K562 (cell line): ENCODE measurements around the gene EVL. TPM values are rescaled to one million over a fixed set of nuclear protein-coding genes. Genes with fewer than 3 reads are reported as not detected.

Source experiments
- ATAC-seq: fragments of 200-7000 bp; cut with Tn5 transposase; 3 replicates; pipeline ENCODE4 v1.9.1; 2020; ENCODE audit warnings: moderate library complexity
- BruUV-seq: library from RNA; stranded (reverse); fragments of 400-500 nt; replicated peaks from 2 replicates; lab custom pipeline; 2021; lab: Mats Ljungman, UMichigan
- CTCF ChIA-PET: fragments of 300-600 bp; formaldehyde crosslinking; extraction: SDS; loops from one replicate; lab custom pipeline; 2021; ENCODE audit warnings: low intra/inter-chr PET ratio; lab: Yijun Ruan, JAX
- POLR2A ChIA-PET: fragments of 300-600, 350-650 bp; sonication (Branson Sonifier 250); formaldehyde crosslinking; extraction: SDS; loops from one replicate; lab custom pipeline; 2021; ENCODE audit warnings: antibody characterized with exemption, inconsistent platforms; lab: Yijun Ruan, JAX
- DNase-seq, 4 experiments: peaks; one replicate each; pipeline versions ENCODE4 v3.0.0 to v3.0.0-alpha.2; 2011 to 2018; ENCODE audit warnings: low spot score in 3 of 4, mixed read lengths in 3 of 4; ENCODE audit errors: extremely low read depth in 1 of 4
- FAIRE-seq: peaks from 2 replicates; lab custom pipeline; 2011; peaks lifted over from hg19 to GRCh38; lab: Jason Lieb, UNC
- H2AFZ ChIP-seq: 2 replicates; pipeline ENCODE4 v1.6.0; 2011; ENCODE audit warnings: low read depth, low read length, control low read depth, inconsistent platforms
- H3K27ac ChIP-seq: fragments of 200-600 bp; 3 replicates; pipeline ENCODE4 v1.8.0; 2011; ENCODE audit warnings: low read depth, mild to moderate bottlenecking, control low read depth, inconsistent platforms, low read length, moderate library complexity, mixed read lengths; ENCODE audit errors: extremely low read depth
- H3K27me3 ChIP-seq, 2 experiments: fragments of 300-600 bp in 1 of 2; 2 replicates in 1 of 2; 3 replicates in 1 of 2; pipeline versions ENCODE4 v1.6.0 to v1.8.0; 2011; ENCODE audit warnings: inconsistent platforms in 2 of 2, low read length in 2 of 2, mild to moderate bottlenecking in 1 of 2, mixed read lengths in 1 of 2, moderate library complexity in 1 of 2; ENCODE audit not compliant: control insufficient read depth in 2 of 2, insufficient read depth in 2 of 2
- H3K36me3 ChIP-seq: fragments of 300-600 bp; 3 replicates; pipeline ENCODE4 v1.8.0; 2011; ENCODE audit warnings: mild to moderate bottlenecking, low read length, inconsistent platforms; ENCODE audit not compliant: control insufficient read depth, insufficient read depth
- H3K4me1 ChIP-seq, 2 experiments: fragments of 200-600 bp in 1 of 2; replicated peaks in 1 of 2; 2 replicates in 1 of 2; 3 replicates in 1 of 2; pipeline versions ENCODE4 v1.5.1 to v1.8.0; 2011; ENCODE audit warnings: inconsistent platforms in 2 of 2, low read length in 2 of 2, mild to moderate bottlenecking in 1 of 2, mixed read lengths in 1 of 2, moderate library complexity in 1 of 2; ENCODE audit not compliant: control insufficient read depth in 2 of 2, insufficient read depth in 2 of 2
- H3K4me2 ChIP-seq: 2 replicates; pipeline ENCODE4 v1.6.1; 2011; ENCODE audit warnings: low read length, control low read depth, inconsistent platforms, mixed read lengths; ENCODE audit not compliant: insufficient read depth
- H3K4me3 ChIP-seq: fragments of 200-600 bp; sonication (generic), shearing (Covaris generic); 2 replicates; pipeline ENCODE4 v1.5.1; 2016; ENCODE audit warnings: control low read depth, inconsistent platforms
- H3K79me2 ChIP-seq: fragments of 200-600 bp; 3 replicates; pipeline ENCODE4 v1.8.0; 2011; ENCODE audit warnings: low read length, inconsistent platforms; ENCODE audit not compliant: control insufficient read depth, insufficient read depth
- H3K9ac ChIP-seq, 2 experiments: 2 replicates each; pipeline versions ENCODE4 v1.6.0 to v1.6.1; 2011; ENCODE audit warnings: low read depth in 2 of 2, low read length in 2 of 2, control low read depth in 1 of 2, inconsistent platforms in 1 of 2, mild to moderate bottlenecking in 1 of 2, mixed read lengths in 1 of 2; ENCODE audit not compliant: insufficient read depth in 1 of 2
- H3K9me1 ChIP-seq: one replicate; pipeline ENCODE4 v1.6.0; 2011; ENCODE audit warnings: inconsistent platforms, mild to moderate bottlenecking, low read length, moderate library complexity; ENCODE audit not compliant: control insufficient read depth, insufficient read depth
- H3K9me3 ChIP-seq: replicated peaks from 2 replicates; pipeline ENCODE4 v1.5.1; 2011; ENCODE audit warnings: low read depth, low read length, inconsistent platforms; ENCODE audit not compliant: control insufficient read depth, insufficient read depth
- H4K20me1 ChIP-seq: replicated peaks from 2 replicates; pipeline ENCODE4 v1.6.1; 2011; ENCODE audit warnings: low read length, inconsistent platforms, mixed read lengths; ENCODE audit not compliant: control insufficient read depth, insufficient read depth
- ARNT ChIP-seq, 2 experiments: fragments of 450-650 bp; IDR thresholded peaks; 2 replicates each; pipeline ENCODE4 v1.6.1; 2016; ENCODE audit warnings: mild to moderate bottlenecking in 1 of 2
- BRD9 ChIP-seq: fragments of 450-650 bp; IDR thresholded peaks from 2 replicates; pipeline ENCODE4 v1.6.1; 2018; ENCODE audit warnings: low read depth; ENCODE audit not compliant: partially characterized antibody
- CREBBP ChIP-seq: IDR thresholded peaks from one replicate; pipeline ENCODE4 v1.6.1; 2012; ENCODE audit warnings: low read depth, mild to moderate bottlenecking, control low read depth, inconsistent platforms, low read length
- CREM ChIP-seq: IDR thresholded peaks from 2 replicates; pipeline ENCODE4 v1.6.1; 2014; ENCODE audit warnings: antibody characterized with exemption, low read depth
- FUS ChIP-seq: fragments of 200-400 bp; formaldehyde crosslinking; optimal IDR thresholded peaks from 2 replicates; pipeline ENCODE3; 2017; ENCODE audit warnings: low read depth, low read length
- NFRKB ChIP-seq: fragments of 450-650 bp; IDR thresholded peaks from 2 replicates; pipeline ENCODE4 v1.6.1; 2016; ENCODE audit warnings: low read depth
- PCBP2 ChIP-seq: fragments of 200-400 bp; formaldehyde crosslinking; IDR thresholded peaks from 2 replicates; pipeline ENCODE4 v1.6.1; 2018; ENCODE audit warnings: low read length, low read depth, mild to moderate bottlenecking, moderate library complexity; ENCODE audit not compliant: poor library complexity, severe bottlenecking
- PRMT5 ChIP-seq: sonication (generic); formaldehyde crosslinking; IDR thresholded peaks from 2 replicates; pipeline ENCODE4 v1.5.0; 2020; ENCODE audit warnings: missing genetic modification reagents
- RBM17 ChIP-seq: fragments of 200-400 bp; formaldehyde crosslinking; IDR thresholded peaks from 2 replicates; pipeline ENCODE4 v1.6.1; 2017; ENCODE audit warnings: low read depth, mild to moderate bottlenecking, low read length, borderline replicate concordance
- SIN3A ChIP-seq, 2 experiments: fragments of 150-350 bp in 1 of 2; IDR thresholded peaks; 2 replicates each; pipeline ENCODE4 v1.6.1; 2011 to 2016; ENCODE audit warnings: borderline replicate concordance in 2 of 2, low read depth in 2 of 2, low read length in 2 of 2, mild to moderate bottlenecking in 2 of 2, moderate library complexity in 2 of 2; ENCODE audit not compliant: control insufficient read depth in 1 of 2
- SIRT6 ChIP-seq: IDR thresholded peaks from one replicate; pipeline ENCODE4 v1.6.1; 2012; ENCODE audit warnings: low read depth, mild to moderate bottlenecking, control low read depth, inconsistent platforms, low read length, moderate library complexity
- SMARCA5 ChIP-seq: fragments of 450-650 bp; IDR thresholded peaks from 2 replicates; pipeline ENCODE4 v1.6.1; 2016
- SPI1 ChIP-seq: IDR thresholded peaks from 2 replicates; pipeline ENCODE4 v1.6.1; 2011; ENCODE audit warnings: low read depth, low read length, control low read depth, borderline replicate concordance
- ZNF212 ChIP-seq: fragments of 450-650 bp; formaldehyde crosslinking; IDR thresholded peaks from 2 replicates; pipeline ENCODE4 v1.4.0; 2020; ENCODE audit warnings: mild to moderate bottlenecking
- WGBS: fragments of 100-300 bp; shearing (Covaris generic); methylation state at CpG from one replicate; pipeline ENCODE4 v1.1.6; 2016; ENCODE audit warnings: low coverage, mixed read lengths; ENCODE audit not compliant: insufficient coverage; ENCODE audit errors: missing lambda C conversion rate; 5-methylcytosine and 5-hydroxymethylcytosine counted together
- in situ Hi-C: fragments of 300-500 bp; cut with MboI; formaldehyde crosslinking; loops from 4 replicates; pipeline ENCODE4 v1.15.0; 2018; ENCODE audit warnings: inconsistent platforms, mixed read lengths
- intact Hi-C: fragments of 100-400 bp; cut with micrococcal nuclease; formaldehyde crosslinking; loops from 2 replicates; pipeline ENCODE4 v1.14.2; 2022
- polyA plus RNA-seq, 8 experiments: library from polyadenylated mRNA; depleted of rRNA in 4 of 8; stranded (reverse) in 5 of 8; unstranded in 3 of 8; fragments of >200 nt; fragmentation: Nextera tagmentation in 2 of 8; fragmentation: Illumina TruSeq in 1 of 8; extraction: Ambion mirVana in 2 of 8; extraction: Trizol in 1 of 8; gene quantifications; 2 replicates each; pipeline versions ENCODE4 v1.2.1 to v1.2.3, GENCODE V29; 2011 to 2014; ENCODE audit warnings: inconsistent platforms in 1 of 8, missing spikeins in 1 of 8
- total RNA-seq, 7 experiments: library from RNA; depleted of rRNA in 6 of 7; stranded (reverse); fragments of >200 nt in 6 of 7; fragmentation: Illumina TruSeq in 2 of 7; extraction: Trizol in 2 of 7; gene quantifications; 2 replicates each; pipeline versions ENCODE4 v1.2.1 to v1.2.3, GENCODE V29; 2011 to 2021; ENCODE audit warnings: low replicate concordance in 1 of 7

Gene EVL
- total and polyA plus RNA-seq, 9 of the 15 experiments (the other 6 are each of a cell fraction or from before 2014, with no cell fraction given), result 2.9 to 43.4 (median 23.9) TPM

GRCh38 chr14:100187247-100187833 lies 122.1 kb downstream of the EVL start:
- H3K27me3 ChIP-seq, result no peaks in the 10 kb centered on the region
- H3K79me2 ChIP-seq, result no peaks in the 10 kb centered on the region
- no peaks in the 10 kb centered on the region for H4K20me1 ChIP-seq
- H3K4me2 ChIP-seq, result no peak overlapping the region
- H3K9ac ChIP-seq, result no peak overlapping the region
- H2AFZ ChIP-seq, result no peak overlapping the region
- no peaks in the 10 kb centered on the region for H3K9me3 ChIP-seq
- ChIA-PET POLR2A (interaction anchor here (0.7 kb wide), 1 partner anchor 94 kb away, joined by 3 read pairs; no protein-coding TSS in a partner anchor), CTCF (no interaction called here)
- no peaks in the 10 kb centered on the region for H3K9me1 ChIP-seq
- WGBS, result 73% methylated on average over 5 of the region's 12 CpGs
- in situ Hi-C loops (no loop called here), intact Hi-C loops (no loop called here)
- no TSS peak for BruUV-seq
- ATAC-seq, result no peak; the same call in 2 of the 3 replicates
- TF ChIP-seq SIRT6 (no peak), CREBBP (no peak), ARNT (IDR thresholded peaks at IDR 0.05) (no peak), SMARCA5 (no peak), FUS (no peak), RBM17 (no peak), SPI1 (no peak), ZNF212 (CRISPR knock-in tag) (no peak), CREM (no peak), NFRKB (no peak), SIN3A (IDR thresholded peaks at IDR 0.05; ENCODE audit: borderline replicate concordance in 2 of 2, control insufficient read depth in 1 of 2, low read depth in 2 of 2, low read length in 2 of 2) (no peak), PCBP2 (no peak), BRD9 (no peak), PRMT5 (no peak)
- no peak overlapping the region for H3K4me3 ChIP-seq
- peaks cover 4 to 7% of the 10 kb centered on the region in 2 experiments; a peak in 3 of 5 replicates for H3K4me1 ChIP-seq
- H3K36me3 ChIP-seq, result no peaks in the 10 kb centered on the region
- FAIRE-seq, result no peak
- H3K27ac ChIP-seq, result no peak overlapping the region
- DNase-seq, result no peak
